DOHH2 (cell line): ENCODE data around the gene NIF3L1.
"Not testable (repeated sequence)": the region's sequence is repeated elsewhere in the genome, so short reads cannot be mapped to it uniquely, and the experiment has no call there.

Experiments
- H3F3A ChIP-seq: fragments of 200-600 bp; sonication (generic), shearing (Covaris generic); 2 replicates; pipeline ENCODE4 v1.6.0; 2016; ENCODE audit warnings: antibody characterized with exemption, mild to moderate bottlenecking; ENCODE audit not compliant: control insufficient read depth, insufficient read depth
- H3K27ac ChIP-seq: fragments of 200-600 bp; sonication (generic); 2 replicates; pipeline ENCODE4 v1.5.1; 2014; ENCODE audit warnings: low read depth, mild to moderate bottlenecking, low read length, moderate library complexity
- H3K27me3 ChIP-seq: fragments of 200-600 bp; sonication (generic); 2 replicates; pipeline ENCODE4 v1.6.1; 2014; ENCODE audit warnings: mild to moderate bottlenecking, low read length, mixed read lengths; ENCODE audit not compliant: control insufficient read depth
- H3K36me3 ChIP-seq: fragments of 200-600 bp; sonication (generic); 2 replicates; pipeline ENCODE4 v1.6.1; 2014; ENCODE audit warnings: mild to moderate bottlenecking, low read length, moderate library complexity, mixed read lengths; ENCODE audit not compliant: control insufficient read depth
- H3K4me1 ChIP-seq: fragments of 200-600 bp; sonication (generic); 2 replicates; pipeline ENCODE4 v1.6.1; 2014; ENCODE audit warnings: mild to moderate bottlenecking, low read length, mixed read lengths; ENCODE audit not compliant: control insufficient read depth
- H3K4me2 ChIP-seq: fragments of 200-600 bp; sonication (generic); 2 replicates; pipeline ENCODE4 v1.6.0; 2014; ENCODE audit warnings: mild to moderate bottlenecking, low read length, moderate library complexity
- H3K4me3 ChIP-seq: fragments of 200-600 bp; sonication (generic); 2 replicates; pipeline ENCODE4 v1.5.1; 2014; ENCODE audit warnings: mild to moderate bottlenecking, low read length, mixed read lengths
- H3K79me2 ChIP-seq: fragments of 200-600 bp; sonication (generic); 2 replicates; pipeline ENCODE4 v1.6.1; 2014; ENCODE audit warnings: mild to moderate bottlenecking, low read length, mixed read lengths; ENCODE audit not compliant: control insufficient read depth
- H3K9me2 ChIP-seq: fragments of 200-600 bp; sonication (generic); replicated peaks from 2 replicates; pipeline ENCODE4 v1.6.1; 2014; ENCODE audit warnings: mild to moderate bottlenecking, low read length, mixed read lengths; ENCODE audit not compliant: control insufficient read depth
- H3K9me3 ChIP-seq: fragments of 200-600 bp; sonication (generic); 2 replicates; pipeline ENCODE4 v1.6.1; 2014; ENCODE audit warnings: antibody characterized with exemption, low read length, mixed read lengths; ENCODE audit not compliant: control insufficient read depth, insufficient read depth
- H4K20me1 ChIP-seq: fragments of 200-600 bp; sonication (generic); 2 replicates; pipeline ENCODE4 v1.6.0; 2014; ENCODE audit warnings: low read depth, mild to moderate bottlenecking, antibody characterized with exemption, low read length, moderate library complexity; ENCODE audit not compliant: control insufficient read depth, insufficient read depth
- EZH2phosphoT487 ChIP-seq: fragments of 200-600 bp; sonication (generic); IDR thresholded peaks from 2 replicates; pipeline ENCODE4 v1.6.1; 2017; ENCODE audit warnings: borderline replicate concordance, mild to moderate bottlenecking, antibody characterized with exemption, low read length, moderate library complexity, mixed read lengths
- TF ChIP-seq, protein P1 (sequence below): fragments of 200-600 bp; sonication (generic); IDR thresholded peaks from one replicate; pipeline ENCODE4 v1.5.1; 2014; ENCODE audit warnings: antibody characterized with exemption, mild to moderate bottlenecking, low read depth, low read length; ENCODE audit not compliant: poor library complexity, severe bottlenecking

NIF3L1 gene

DNA sequence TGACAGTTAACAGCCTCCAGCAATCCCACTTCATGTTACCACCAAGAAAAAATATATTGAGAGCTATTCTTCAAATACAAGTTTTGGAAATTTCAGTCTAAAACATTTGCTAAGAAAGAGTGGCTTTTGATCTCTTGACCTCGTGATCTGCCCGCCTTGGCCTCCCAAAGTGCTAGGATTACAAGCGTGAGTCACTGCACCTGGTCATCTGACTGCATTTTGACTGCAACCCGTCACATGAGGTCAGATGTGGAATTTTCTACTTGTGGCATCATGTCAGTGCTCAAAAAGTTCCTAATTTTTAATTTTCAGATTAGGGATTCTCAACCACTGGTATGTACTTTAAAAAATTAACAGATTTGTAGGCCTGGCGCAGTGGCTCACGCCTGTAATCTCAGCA is 15.6 kb upstream of the NIF3L1 start:
- no peaks in the 10 kb centered on the region for H4K20me1 ChIP-seq
- H3K27ac ChIP-seq, result no peak overlapping the region
- no peak overlapping the region for H3K4me2 ChIP-seq
- no peaks in the 10 kb centered on the region for H3K9me3 ChIP-seq
- H3K36me3 ChIP-seq, result peaks cover 51% of the 10 kb centered on the region
- H3K4me3 ChIP-seq, result no peak overlapping the region
- TF ChIP-seq, protein P1, sequence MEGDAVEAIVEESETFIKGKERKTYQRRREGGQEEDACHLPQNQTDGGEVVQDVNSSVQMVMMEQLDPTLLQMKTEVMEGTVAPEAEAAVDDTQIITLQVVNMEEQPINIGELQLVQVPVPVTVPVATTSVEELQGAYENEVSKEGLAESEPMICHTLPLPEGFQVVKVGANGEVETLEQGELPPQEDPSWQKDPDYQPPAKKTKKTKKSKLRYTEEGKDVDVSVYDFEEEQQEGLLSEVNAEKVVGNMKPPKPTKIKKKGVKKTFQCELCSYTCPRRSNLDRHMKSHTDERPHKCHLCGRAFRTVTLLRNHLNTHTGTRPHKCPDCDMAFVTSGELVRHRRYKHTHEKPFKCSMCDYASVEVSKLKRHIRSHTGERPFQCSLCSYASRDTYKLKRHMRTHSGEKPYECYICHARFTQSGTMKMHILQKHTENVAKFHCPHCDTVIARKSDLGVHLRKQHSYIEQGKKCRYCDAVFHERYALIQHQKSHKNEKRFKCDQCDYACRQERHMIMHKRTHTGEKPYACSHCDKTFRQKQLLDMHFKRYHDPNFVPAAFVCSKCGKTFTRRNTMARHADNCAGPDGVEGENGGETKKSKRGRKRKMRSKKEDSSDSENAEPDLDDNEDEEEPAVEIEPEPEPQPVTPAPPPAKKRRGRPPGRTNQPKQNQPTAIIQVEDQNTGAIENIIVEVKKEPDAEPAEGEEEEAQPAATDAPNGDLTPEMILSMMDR, result no peak
- TF ChIP-seq EZH2phosphoT487, result no peak
- no peaks in the 10 kb centered on the region for H3K27me3 ChIP-seq
- peaks cover 8% of the 10 kb centered on the region for H3K4me1 ChIP-seq
- H3F3A ChIP-seq, result peaks cover 3% of the 10 kb centered on the region; the same call in 1 of the 2 replicates
- no peaks in the 10 kb centered on the region for H3K79me2 ChIP-seq
- no peaks in the 10 kb centered on the region for H3K9me2 ChIP-seq

DNA sequence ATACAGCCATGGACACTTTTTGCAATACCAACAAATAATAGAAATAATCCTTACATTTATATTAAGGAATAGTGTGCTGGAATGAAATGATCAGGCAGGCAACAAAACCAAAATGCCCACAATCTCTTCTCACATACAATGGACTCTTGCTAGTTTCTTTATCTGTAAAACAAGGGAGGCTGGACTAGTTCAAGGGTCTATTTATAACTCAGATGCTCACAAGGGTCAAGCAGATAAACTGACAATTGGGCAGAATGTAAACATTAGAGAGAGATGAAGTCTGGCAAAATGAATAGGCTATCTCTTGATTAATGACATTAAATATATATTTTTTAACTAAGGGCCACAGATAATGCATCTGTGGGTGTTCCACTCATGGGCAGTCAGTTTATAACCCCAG is 11.7 kb upstream of the NIF3L1 start:
- no peaks in the 10 kb centered on the region for H4K20me1 ChIP-seq
- H3K27ac ChIP-seq, result no peak overlapping the region
- H3K9me3 ChIP-seq, result no peaks in the 10 kb centered on the region
- no peaks in the 10 kb centered on the region for H3K27me3 ChIP-seq
- no peaks in the 10 kb centered on the region for H3K79me2 ChIP-seq
- no peaks in the 10 kb centered on the region for H3F3A ChIP-seq
- TF ChIP-seq, protein P1, result no peak
- no peak for TF ChIP-seq EZH2phosphoT487
- H3K4me3 ChIP-seq, result no peak overlapping the region
- peaks cover 76% of the 10 kb centered on the region for H3K36me3 ChIP-seq
- H3K4me2 ChIP-seq, result no peak overlapping the region
- no peaks in the 10 kb centered on the region for H3K9me2 ChIP-seq
- H3K4me1 ChIP-seq, result no peaks in the 10 kb centered on the region

GRCh38 chr2:200878289-200878880 is 10.8 kb upstream of the NIF3L1 start:
- no peaks in the 10 kb centered on the region for H3K27me3 ChIP-seq
- no peak overlapping the region for H3K4me2 ChIP-seq
- H3K79me2 ChIP-seq, result no peaks in the 10 kb centered on the region
- H3K9me2 ChIP-seq, result no peaks in the 10 kb centered on the region
- H3K9me3 ChIP-seq, result no peaks in the 10 kb centered on the region
- no peak overlapping the region for H3K4me3 ChIP-seq
- no peak overlapping the region for H3K27ac ChIP-seq
- TF ChIP-seq EZH2phosphoT487, result no peak
- TF ChIP-seq, protein P1, result no peak
- H3K36me3 ChIP-seq, result peaks cover 79% of the 10 kb centered on the region
- H3F3A ChIP-seq, result no peaks in the 10 kb centered on the region
- no peaks in the 10 kb centered on the region for H3K4me1 ChIP-seq
- no peaks in the 10 kb centered on the region for H4K20me1 ChIP-seq

GRCh38 chr2:200881715-200882249 is 7.4 kb upstream of the NIF3L1 start:
- not testable (repeated sequence) for H3K27me3 ChIP-seq, H3K9me3 ChIP-seq, H3F3A ChIP-seq, H3K79me2 ChIP-seq, H3K27ac ChIP-seq, H3K9me2 ChIP-seq, H4K20me1 ChIP-seq, H3K4me2 ChIP-seq, H3K4me3 ChIP-seq
- Histone ChIP-seq H3K36me3 (peaks cover 76% of the 10 kb centered on the region), H3K4me1 (peaks cover 11% of the 10 kb centered on the region)
